Activated CD8-positive, alpha-beta memory T cell treated with anti-CD3 and anti-CD28 coated beads for 48 hours (primary cell): ENCODE data around the gene CPNE4.

Experiments
- DNase-seq, 3 experiments: peaks; one replicate each; pipeline ENCODE4 v3.0.0-alpha.2; 2020; ENCODE audit warnings: low read depth in 2 of 3, low spot score in 2 of 3

CPNE4 gene

DNA sequence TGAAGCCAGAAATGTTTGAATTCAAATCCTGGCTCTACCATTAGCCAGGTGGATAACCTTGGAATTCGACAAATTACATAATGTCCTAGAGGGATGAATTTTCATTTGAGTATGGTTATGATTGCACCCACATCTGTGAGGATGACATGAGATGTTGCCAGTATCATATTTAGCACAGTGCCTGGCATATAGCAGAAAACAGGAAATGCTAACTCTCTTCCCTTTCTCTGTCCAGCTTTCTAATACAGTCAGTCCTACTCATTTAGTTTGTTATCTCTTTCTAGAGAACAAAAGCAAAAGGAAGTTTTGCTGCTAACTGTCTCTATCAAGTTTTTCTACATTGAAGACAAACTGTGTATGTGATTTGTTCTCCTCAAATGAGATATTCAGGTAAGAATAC, 231.7 kb downstream of the CPNE4 start:
- DNase-seq, result no peak

GRCh38 chr3:131802029-131802428, 232.8 kb downstream of the CPNE4 start:
- DNase-seq, result no peak

GRCh38 chr3:131801566-131801965, 233.2 kb downstream of the CPNE4 start:
- DNase-seq, result no peak

GRCh38 chr3:131797776-131798175, 237.0 kb downstream of the CPNE4 start:
- DNase-seq, result no peak

- no peak for DNase-seq
These were observed 238.1 kb downstream of the CPNE4 start for GRCh38 chr3:131796558-131797198.

DNA sequence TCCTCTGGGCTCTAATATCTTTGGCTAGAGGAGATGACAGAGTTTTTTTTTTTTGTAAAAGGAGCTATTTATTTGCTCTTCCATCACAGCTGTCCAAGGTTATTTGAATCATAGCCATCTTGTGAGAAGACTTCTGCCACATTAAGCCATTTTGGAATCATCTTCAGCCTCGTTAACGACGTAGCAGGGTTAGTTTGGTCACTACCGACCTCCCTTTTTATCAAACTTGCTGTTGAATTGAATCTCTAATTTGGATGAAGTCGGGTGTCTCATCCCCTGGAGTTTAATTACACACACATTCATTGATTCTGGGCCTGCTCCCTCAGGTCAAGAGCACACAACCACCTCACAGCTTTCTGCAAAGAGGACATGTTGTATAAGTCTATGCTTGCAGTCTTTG, 238.7 kb downstream of the CPNE4 start:
- DNase-seq, result no peak

GRCh38 chr3:131795390-131796090, 239.3 kb downstream of the CPNE4 start:
- no peak for DNase-seq

DNA sequence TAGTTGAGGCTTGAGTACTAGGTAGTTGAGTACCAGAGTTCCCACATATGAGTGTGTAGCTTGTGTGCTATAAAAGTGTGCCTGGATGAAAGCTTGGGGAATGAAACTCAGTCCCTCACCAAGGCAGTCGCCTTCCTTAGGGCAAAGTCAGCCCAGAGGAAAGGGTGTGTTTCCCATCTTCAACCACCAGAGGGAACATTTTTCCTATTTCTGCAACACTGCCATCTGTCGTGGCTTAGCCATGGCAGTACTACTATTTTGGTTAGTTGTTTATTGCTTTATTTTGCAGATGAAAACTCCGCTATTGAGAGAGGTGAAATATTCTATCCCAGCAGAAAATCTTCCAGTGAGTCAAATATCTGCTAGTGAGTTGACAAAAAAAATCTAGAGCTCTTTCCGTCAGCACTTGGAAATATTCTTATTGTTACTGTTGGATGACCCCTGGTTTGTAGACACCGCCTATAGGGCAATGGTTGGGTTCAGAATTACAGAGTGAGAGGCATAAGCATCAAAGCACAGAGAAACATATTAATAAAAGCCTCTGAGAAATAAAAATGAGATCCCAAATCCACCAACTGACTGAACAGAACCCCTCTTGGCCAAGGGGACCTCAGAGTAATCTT, 239.9 kb downstream of the CPNE4 start:
- no peak for DNase-seq

DNA sequence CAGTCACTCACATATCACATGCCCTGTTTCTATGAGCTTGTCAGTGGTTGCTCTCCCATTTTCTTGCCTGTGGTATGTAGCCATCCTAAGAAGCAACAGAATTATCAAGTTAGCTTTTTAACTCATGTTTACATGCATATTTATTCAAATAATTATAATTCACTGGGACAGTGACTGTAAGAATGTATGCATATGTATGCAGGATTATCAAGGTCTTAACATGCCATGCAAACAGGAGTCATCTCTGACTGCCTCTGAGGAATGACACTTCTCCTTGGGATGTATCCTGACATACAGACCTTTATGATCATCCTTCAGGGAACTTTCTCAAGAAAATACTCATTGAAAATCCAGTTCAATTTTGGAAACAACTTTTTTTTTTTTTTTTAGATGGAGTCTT, 240.9 kb downstream of the CPNE4 start:
- no peak for DNase-seq

DNA sequence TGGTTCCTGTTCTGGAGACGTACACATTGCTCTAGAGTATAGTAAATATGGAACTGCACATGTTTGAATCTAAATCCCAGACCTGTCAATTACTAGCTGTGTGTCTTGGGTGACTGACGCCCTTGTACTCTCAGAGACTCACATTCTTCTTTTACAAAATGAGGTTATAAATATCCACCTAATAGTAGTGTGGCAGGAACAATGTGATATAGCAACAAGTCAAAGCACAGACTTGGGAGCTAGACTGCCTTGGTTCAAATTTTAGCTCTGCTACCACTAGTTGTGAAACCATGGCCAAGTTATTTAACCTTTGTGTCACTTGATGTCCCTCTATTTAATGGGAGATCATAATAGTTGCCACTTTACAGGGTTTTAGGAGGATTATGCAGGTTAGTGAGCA, 245.6 kb downstream of the CPNE4 start:
- DNase-seq, result no peak

DNA sequence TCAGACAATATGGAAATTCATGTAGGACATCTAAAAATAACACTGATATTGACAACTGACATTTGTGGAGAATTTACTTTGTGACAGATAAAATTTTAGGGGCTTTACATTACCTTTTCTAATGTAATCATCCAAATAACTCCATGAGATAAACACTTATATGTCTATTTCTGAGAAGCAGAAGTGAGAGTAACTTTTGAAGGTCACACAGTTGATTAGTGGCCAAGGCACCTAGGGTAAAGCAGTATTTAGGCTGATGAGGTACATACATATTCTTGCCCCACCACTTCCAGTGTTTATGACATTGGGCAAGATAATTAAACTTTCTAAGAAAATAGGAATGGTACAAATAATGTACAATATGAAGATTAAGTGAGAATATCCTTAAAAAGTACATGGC, 248.4 kb downstream of the CPNE4 start:
- no peak for DNase-seq

GRCh38 chr3:131782751-131783150, 252.1 kb downstream of the CPNE4 start:
- no peak for DNase-seq

- no peak for DNase-seq
These were observed 256.3 kb downstream of the CPNE4 start for GRCh38 chr3:131778526-131778925.

DNA sequence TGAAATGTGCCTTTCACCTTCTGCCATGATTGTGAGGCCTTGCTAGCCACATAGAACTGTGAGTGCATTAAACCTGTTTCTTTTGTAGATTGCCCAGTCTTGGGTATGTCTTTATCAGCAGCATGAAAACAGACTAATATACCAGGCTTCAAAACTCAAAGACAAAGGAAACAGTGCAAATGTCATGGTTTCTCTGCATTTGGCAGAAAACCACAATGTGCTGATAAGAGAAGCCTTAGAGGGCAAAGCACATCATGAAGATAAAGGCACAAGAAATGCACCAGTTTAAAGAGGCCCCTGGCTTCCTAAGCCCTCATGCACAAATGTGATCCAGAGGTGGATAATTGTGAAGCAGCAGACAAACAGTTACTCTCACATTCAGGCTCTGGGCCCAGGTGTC, 259.2 kb downstream of the CPNE4 start:
- DNase-seq, result no peak

GRCh38 chr3:131772269-131773026, 262.4 kb downstream of the CPNE4 start:
- no peak for DNase-seq

GRCh38 chr3:131762981-131763564, 271.7 kb downstream of the CPNE4 start:
- no peak for DNase-seq

GRCh38 chr3:131756405-131756804, 278.4 kb downstream of the CPNE4 start:
- no peak for DNase-seq

- DNase-seq, result no peak
These were observed 279.4 kb downstream of the CPNE4 start for GRCh38 chr3:131755380-131755779.

- DNase-seq, result no peak
These were observed 284.6 kb downstream of the CPNE4 start for GRCh38 chr3:131750256-131750655.

- no peak for DNase-seq
These were observed 285.0 kb downstream of the CPNE4 start for GRCh38 chr3:131749826-131750225.

DNA sequence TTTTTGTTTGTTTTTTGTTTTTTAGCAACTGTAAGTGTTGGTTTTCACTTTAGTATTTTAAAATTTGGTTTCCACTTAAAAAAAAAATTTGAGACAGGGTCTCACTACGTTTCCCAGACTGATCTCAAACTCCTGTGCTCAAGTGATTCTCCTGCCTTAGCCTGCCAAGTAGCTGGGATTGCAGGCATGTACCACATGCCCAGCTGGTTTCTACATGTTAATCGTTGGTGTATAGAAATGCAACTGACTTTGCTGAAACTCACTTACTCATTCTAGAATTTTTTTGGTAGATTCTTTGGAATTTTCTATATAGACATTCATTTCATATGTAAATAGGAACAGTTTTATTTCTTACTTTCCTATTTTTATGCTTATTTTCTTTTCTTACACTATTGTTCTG, 287.3 kb downstream of the CPNE4 start:
- no peak for DNase-seq
